ENCODE results near the gene IGDCC3. TPM values are rescaled to one million over a fixed set of nuclear protein-coding genes. Genes with fewer than 3 reads are reported as not detected.
A peak's percentile ranks its signal among the peaks of the same experiment; 100 is the strongest.

Gene IGDCC3
- total RNA-seq, 1 experiment from 2014 or later = not detected

GRCh38 chr15:65328506-65329287, 49.1 kb downstream of the IGDCC3 start:
- no peak for DNase-seq (ENCODE audit: low read depth)

- no peak for DNase-seq (ENCODE audit: low read depth)
These were observed 50.0 kb downstream of the IGDCC3 start for GRCh38 chr15:65327651-65328393.

- no peak for DNase-seq (ENCODE audit: low read depth)
These were observed 51.0 kb downstream of the IGDCC3 start for GRCh38 chr15:65326818-65327217.

- DNase-seq (ENCODE audit: low read depth) = peak; percentile 14
These were observed 51.7 kb downstream of the IGDCC3 start for GRCh38 chr15:65326117-65326526.

- DNase-seq (ENCODE audit: low read depth) = peak; percentile 82
These were observed 54.7 kb downstream of the IGDCC3 start for GRCh38 chr15:65323071-65323511.

- peak; percentile 75 for DNase-seq (ENCODE audit: low read depth)
These were observed 58.9 kb downstream of the IGDCC3 start for GRCh38 chr15:65318870-65319356.

GRCh38 chr15:65312400-65312916, 65.3 kb downstream of the IGDCC3 start:
- DNase-seq (ENCODE audit: low read depth) = peak; percentile 52

- DNase-seq (ENCODE audit: low read depth) = no peak
These were observed 66.0 kb downstream of the IGDCC3 start for GRCh38 chr15:65311760-65312159.

GRCh38 chr15:65310431-65311137, 67.2 kb downstream of the IGDCC3 start:
- no peak for DNase-seq (ENCODE audit: low read depth)

GRCh38 chr15:65309882-65310418, 67.9 kb downstream of the IGDCC3 start:
- DNase-seq (ENCODE audit: low read depth) = no peak

- no peak for DNase-seq (ENCODE audit: low read depth)
These were observed 69.8 kb downstream of the IGDCC3 start for GRCh38 chr15:65307978-65308377.

GRCh38 chr15:65306551-65306950, 71.3 kb downstream of the IGDCC3 start:
- no peak for DNase-seq (ENCODE audit: low read depth)

- peak; percentile 29 for DNase-seq (ENCODE audit: low read depth)
These were observed 72.0 kb downstream of the IGDCC3 start for GRCh38 chr15:65305776-65306175.

GRCh38 chr15:65305150-65305758, 72.5 kb downstream of the IGDCC3 start:
- no peak for DNase-seq (ENCODE audit: low read depth)

GRCh38 chr15:65304381-65305149, 73.2 kb downstream of the IGDCC3 start, which contains the start of gene RNU5B-1:
TSS of gene RNU5B-1 (plus strand) at chr15:65304677.
- peak; percentile 99 for DNase-seq (ENCODE audit: low read depth)

GRCh38 chr15:65303687-65304380, 74.0 kb downstream of the IGDCC3 start:
- DNase-seq (ENCODE audit: low read depth) = peak; percentile 64

GRCh38 chr15:65302061-65302460, 75.7 kb downstream of the IGDCC3 start:
- no peak for DNase-seq (ENCODE audit: low read depth)

- DNase-seq (ENCODE audit: low read depth) = no peak
These were observed 76.8 kb downstream of the IGDCC3 start for GRCh38 chr15:65300924-65301441.

- DNase-seq (ENCODE audit: low read depth) = no peak
These were observed 79.1 kb downstream of the IGDCC3 start for GRCh38 chr15:65298731-65299130.

All from RPMI7951 (cell line).